Stimulated activated CD8-positive, alpha-beta memory T cell treated with anti-CD3 and anti-CD28 coated beads, Interleukin-7, amount 100 ng/mL, for 1 hour (primary cell): ENCODE data around the gene FAM120AOS.
A peak's percentile ranks its signal among the peaks of the same experiment; 100 is the strongest.

Source experiments
- DNase-seq, 2 donors: peaks; one replicate each; pipeline ENCODE4 v3.0.0-alpha.2; 2020; ENCODE audit warnings: low read depth in 2 of 2

Gene FAM120AOS

GRCh38 chr9:93453047-93453914, at the start of gene FAM120AOS:
Gene FAM120AOS (minus strand): TSS chr9:93453581. CDS start chr9:93452709, 872 bp downstream.
- DNase-seq, result peak; percentile 62 to 71

DNA sequence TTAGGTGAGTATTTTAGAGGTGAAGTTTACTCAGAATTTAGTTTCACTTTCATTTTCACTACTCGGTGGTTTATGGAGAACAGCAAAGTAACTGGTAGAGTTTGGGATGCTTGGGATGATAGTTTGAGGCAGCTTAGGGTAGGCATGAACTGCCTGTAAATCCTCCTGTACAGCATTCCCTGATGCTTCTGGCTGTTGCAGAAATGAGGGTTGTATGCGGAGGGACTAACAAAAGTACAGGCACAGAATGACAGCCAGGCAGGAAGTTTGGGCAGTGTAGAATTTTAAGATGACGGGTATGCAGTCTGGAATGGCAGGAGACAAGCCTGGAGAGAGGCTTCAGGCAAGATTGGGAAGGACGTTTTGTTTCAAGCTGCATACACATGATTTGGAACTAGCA, 48.0 kb upstream of the FAM120AOS start:
- no peak for DNase-seq

GRCh38 chr9:93500571-93501298, 47.4 kb upstream of the FAM120AOS start:
- no peak for DNase-seq

DNA sequence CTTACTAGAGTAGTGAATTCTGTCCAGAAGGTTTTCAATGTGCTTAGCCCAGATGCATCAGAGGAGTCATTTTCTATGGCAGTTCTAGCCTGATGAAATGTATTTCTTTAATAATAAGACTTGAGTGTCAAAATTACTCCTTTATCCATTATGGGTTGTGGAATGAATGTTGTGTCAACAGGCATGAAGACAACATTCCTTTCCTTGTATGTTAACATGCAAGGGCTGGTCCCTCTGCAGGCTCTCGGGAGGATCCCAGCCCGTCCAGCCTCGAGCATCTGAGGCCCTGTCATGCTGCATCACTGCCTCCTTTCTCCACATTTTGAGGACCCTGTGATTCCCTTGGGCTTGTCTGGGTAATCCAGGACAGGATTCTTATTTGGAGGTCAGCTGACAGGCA, 42.9 kb upstream of the FAM120AOS start:
- DNase-seq, result no peak

DNA sequence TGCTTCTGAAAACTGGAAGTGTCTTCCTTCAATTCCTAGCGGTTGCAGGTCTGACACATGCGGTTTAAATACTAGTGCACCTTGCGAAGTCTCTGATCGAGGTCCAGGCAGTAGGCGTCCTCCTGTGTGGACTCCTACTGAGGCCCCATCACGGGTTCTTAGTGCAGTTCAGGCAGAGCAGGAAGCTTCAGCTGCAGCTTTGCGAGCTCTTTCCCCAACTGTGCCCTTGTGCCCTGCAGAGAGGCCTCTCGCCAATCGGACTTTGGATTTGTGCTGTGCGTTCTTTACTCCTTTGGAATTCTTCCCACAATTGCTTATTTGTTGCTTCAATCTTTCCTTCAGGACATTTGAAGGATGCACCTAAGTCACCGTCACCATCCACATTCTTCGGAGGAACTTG, 40.6 kb upstream of the FAM120AOS start:
- DNase-seq, result no peak

- DNase-seq, result no peak
Measured at GRCh38 chr9:93492327-93492726, 38.9 kb upstream of the FAM120AOS start.

- no peak for DNase-seq
Measured at GRCh38 chr9:93491593-93492232, 38.3 kb upstream of the FAM120AOS start.

DNA sequence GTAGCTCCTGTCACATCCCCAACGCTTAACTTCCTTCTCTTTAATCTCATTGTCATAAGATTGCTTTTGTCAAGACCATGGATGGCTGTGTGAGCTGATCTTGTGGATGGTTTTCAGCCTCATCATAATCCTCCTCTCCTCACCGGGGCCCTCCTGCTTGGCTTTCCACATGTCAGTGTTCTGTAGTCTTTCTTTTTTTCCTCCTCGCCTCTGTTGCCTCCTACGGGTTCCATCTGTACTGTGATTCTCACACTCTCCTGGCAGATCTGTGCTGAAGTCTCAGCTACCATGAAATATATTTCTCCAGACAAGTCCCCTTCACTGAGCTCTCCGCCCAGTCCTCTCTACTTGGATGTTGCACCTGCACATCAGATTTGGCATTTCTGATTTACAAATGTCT, 34.9 kb upstream of the FAM120AOS start:
- no peak for DNase-seq

DNA sequence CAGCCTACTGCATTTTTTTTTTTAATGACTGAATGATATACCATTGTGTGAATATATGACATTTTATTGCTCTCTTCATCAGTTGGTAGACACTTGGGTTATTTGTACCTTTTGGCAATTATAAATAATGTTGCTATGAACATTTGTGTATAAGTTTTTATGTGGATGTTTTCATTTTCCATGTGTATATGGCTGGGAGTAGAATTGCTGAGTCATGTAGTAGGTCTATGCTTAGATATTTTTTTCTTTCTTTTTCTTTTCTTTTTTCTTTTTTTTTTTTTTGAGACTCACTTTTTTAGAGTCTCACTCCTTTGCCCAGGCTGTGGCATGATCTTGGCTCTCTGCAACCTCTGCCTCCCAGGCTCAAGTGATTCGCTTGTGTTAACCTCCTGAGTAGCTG, 32.9 kb upstream of the FAM120AOS start:
- DNase-seq, result no peak

DNA sequence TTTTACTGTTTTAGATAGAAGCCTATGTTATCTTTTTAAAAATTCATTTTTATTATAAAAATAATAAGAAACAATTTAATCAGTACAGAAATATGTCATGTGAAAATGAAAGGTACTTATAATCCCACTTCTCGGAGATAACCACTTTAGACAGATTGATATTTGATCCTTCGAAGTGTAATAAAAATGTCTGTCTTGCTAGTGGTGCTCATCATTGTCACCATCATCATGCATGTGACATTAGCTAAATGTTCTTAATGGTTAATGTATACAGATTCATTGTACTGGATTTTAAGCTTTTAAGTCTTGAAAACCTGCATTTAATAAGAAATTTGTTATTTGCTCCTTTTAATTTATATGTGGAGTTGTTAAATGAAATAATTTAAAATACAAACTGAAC, 30.1 kb upstream of the FAM120AOS start:
- no peak for DNase-seq

- no peak for DNase-seq
Measured at GRCh38 chr9:93480728-93481324, 27.4 kb upstream of the FAM120AOS start.

DNA sequence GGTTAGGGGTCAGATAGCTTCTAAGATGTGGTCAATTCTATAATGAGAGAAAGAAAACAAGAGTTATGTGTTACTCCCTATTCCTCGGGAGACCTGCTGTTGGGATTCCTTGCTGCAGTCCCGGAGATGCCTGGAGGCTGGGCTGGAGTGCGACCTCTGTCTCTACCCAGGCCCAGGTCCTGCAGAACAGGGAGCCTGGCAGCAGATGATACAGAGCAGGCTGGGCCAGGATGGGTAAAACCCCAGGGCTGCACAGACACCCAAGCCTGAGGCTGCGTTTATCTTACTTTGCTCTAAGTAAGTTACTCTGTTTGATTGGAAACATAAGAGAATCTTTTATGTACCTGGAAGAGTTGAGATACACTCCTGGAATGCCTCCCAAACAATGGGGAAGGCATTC, 26.9 kb upstream of the FAM120AOS start:
- no peak for DNase-seq

- no peak for DNase-seq
Measured at GRCh38 chr9:93479726-93480125, 26.3 kb upstream of the FAM120AOS start.

DNA sequence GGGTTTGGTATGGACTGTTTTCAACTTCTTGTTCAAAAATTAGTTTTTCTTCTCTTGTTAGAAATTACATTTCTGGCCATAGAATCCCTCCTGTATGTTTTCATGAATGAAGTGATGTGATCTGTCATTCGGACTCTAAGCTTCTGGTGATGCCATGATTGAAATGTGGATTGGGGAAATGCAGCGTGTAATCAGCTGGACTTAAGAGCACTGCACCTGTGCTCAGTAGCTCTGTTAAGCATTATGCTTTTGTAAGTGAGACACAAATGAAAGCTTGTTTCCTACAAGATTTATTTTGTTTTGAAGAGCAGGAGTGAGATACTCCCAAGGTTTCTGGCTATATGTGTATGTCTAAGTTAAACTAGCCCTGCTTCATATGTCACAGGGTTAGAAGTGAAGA, 24.0 kb upstream of the FAM120AOS start:
- no peak for DNase-seq

GRCh38 chr9:93476924-93477323, 23.5 kb upstream of the FAM120AOS start:
- DNase-seq, result no peak

- DNase-seq, result no peak
Measured at GRCh38 chr9:93475856-93476255, 22.5 kb upstream of the FAM120AOS start.

DNA sequence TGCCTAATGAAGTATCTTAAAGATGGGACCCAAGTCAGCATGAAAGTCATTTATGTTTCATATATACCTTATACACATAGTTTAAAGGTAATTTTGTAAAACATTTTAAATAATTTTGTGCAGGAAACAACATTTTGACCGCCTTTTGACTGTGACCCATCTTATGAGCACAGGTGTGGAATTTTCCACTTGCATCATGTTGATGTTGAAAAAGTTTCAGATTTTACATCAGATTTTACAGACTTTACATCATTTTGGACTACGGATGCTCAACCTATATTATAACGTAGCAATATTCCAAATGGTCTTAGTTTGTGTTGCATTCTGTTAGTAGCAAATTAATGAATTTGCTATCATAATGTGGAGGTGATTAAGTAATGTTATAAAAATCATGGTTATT, 21.7 kb upstream of the FAM120AOS start:
- DNase-seq, result no peak

DNA sequence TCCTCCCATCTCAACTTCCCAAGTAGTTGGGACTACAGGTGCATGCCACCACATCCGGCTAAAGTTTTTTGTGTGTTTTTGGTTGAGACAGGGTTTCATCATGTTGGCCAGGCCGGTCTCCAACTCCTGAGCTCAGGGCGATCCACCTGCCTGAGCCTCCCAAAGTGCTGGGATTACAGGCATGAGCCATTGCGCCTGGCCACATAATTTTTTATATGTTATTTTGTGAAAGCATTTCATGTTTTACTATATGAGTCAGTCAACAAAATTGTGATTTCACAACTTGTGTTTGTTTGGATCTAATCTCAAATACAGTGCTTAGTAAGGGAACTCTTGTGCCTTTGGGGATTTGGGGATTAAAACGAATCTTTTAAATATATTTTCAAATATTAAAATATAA, 20.0 kb upstream of the FAM120AOS start:
- DNase-seq, result no peak

DNA sequence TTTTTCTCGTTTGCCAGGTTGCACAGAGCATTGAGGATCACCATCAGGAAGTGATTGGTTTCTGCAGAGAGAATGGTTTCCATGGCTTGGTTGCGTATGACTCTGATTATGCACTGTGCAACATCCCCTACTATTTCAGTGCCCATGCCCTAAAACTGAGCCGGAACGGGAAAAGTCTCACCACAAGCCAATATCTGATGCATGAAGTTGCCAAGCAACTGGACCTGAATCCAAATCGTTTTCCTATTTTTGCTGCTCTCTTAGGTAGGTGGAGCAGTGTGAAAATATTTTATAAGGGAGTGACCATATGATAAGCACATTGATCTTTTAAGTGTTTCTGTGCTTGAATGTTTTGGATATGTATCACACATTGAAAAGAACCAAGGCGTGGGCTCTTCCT, 17.7 kb upstream of the FAM120AOS start:
- DNase-seq, result no peak

DNA sequence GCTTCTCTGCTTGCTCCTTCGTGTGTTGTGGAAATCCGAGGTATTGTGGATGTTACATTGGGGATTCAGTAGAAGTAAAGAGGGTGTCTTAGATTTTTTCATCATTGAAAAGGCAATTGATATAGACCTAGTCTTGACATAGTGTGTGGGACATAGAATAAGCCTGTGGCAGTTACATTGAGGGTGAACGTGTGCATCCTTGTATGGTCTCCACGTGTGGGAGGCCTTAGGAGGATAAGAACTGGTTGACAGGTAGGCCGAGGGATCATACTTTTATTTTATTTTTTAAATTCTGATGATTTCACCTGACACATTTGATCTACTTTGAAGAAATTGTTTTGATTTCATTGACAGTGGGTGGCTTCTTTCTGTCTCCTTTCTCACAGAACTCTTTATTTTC, 17.0 kb upstream of the FAM120AOS start:
- DNase-seq, result no peak

- DNase-seq, result no peak
Measured at GRCh38 chr9:93468763-93469456, 15.5 kb upstream of the FAM120AOS start.

GRCh38 chr9:93467462-93467861, 14.1 kb upstream of the FAM120AOS start:
- DNase-seq, result no peak
